K562 (cell line): ENCODE results near the gene PPAT. TPM values are rescaled to one million over a fixed set of nuclear protein-coding genes. Genes with fewer than 3 reads are reported as not detected.

Experiments used
- ATAC-seq: fragments of 200-7000 bp; cut with Tn5 transposase; 3 replicates; pipeline ENCODE4 v1.9.1; 2020; ENCODE audit warnings: moderate library complexity
- BruUV-seq: library from RNA; stranded (reverse); fragments of 400-500 nt; replicated peaks from 2 replicates; lab custom pipeline; 2021; lab: Mats Ljungman, UMichigan
- CTCF ChIA-PET: fragments of 300-600 bp; formaldehyde crosslinking; extraction: SDS; loops from one replicate; lab custom pipeline; 2021; ENCODE audit warnings: low intra/inter-chr PET ratio; lab: Yijun Ruan, JAX
- POLR2A ChIA-PET: fragments of 300-600, 350-650 bp; sonication (Branson Sonifier 250); formaldehyde crosslinking; extraction: SDS; loops from one replicate; lab custom pipeline; 2021; ENCODE audit warnings: antibody characterized with exemption, inconsistent platforms; lab: Yijun Ruan, JAX
- DNase-seq, 4 experiments: peaks; one replicate each; pipeline versions ENCODE4 v3.0.0 to v3.0.0-alpha.2; 2011 to 2018; ENCODE audit warnings: low spot score in 3 of 4, mixed read lengths in 3 of 4; ENCODE audit errors: extremely low read depth in 1 of 4
- FAIRE-seq: peaks from 2 replicates; lab custom pipeline; 2011; peaks lifted over from hg19 to GRCh38; lab: Jason Lieb, UNC
- H2AFZ ChIP-seq: 2 replicates; pipeline ENCODE4 v1.6.0; 2011; ENCODE audit warnings: low read depth, low read length, control low read depth, inconsistent platforms
- H3K27ac ChIP-seq: fragments of 200-600 bp; 3 replicates; pipeline ENCODE4 v1.8.0; 2011; ENCODE audit warnings: low read depth, mild to moderate bottlenecking, control low read depth, inconsistent platforms, low read length, moderate library complexity, mixed read lengths; ENCODE audit errors: extremely low read depth
- H3K27me3 ChIP-seq, 2 experiments: fragments of 300-600 bp in 1 of 2; 2 replicates in 1 of 2; 3 replicates in 1 of 2; pipeline versions ENCODE4 v1.6.0 to v1.8.0; 2011; ENCODE audit warnings: inconsistent platforms in 2 of 2, low read length in 2 of 2, mild to moderate bottlenecking in 1 of 2, mixed read lengths in 1 of 2, moderate library complexity in 1 of 2; ENCODE audit not compliant: control insufficient read depth in 2 of 2, insufficient read depth in 2 of 2
- H3K36me3 ChIP-seq: fragments of 300-600 bp; 3 replicates; pipeline ENCODE4 v1.8.0; 2011; ENCODE audit warnings: mild to moderate bottlenecking, low read length, inconsistent platforms; ENCODE audit not compliant: control insufficient read depth, insufficient read depth
- H3K4me1 ChIP-seq, 2 experiments: fragments of 200-600 bp in 1 of 2; replicated peaks in 1 of 2; 2 replicates in 1 of 2; 3 replicates in 1 of 2; pipeline versions ENCODE4 v1.5.1 to v1.8.0; 2011; ENCODE audit warnings: inconsistent platforms in 2 of 2, low read length in 2 of 2, mild to moderate bottlenecking in 1 of 2, mixed read lengths in 1 of 2, moderate library complexity in 1 of 2; ENCODE audit not compliant: control insufficient read depth in 2 of 2, insufficient read depth in 2 of 2
- H3K4me2 ChIP-seq: 2 replicates; pipeline ENCODE4 v1.6.1; 2011; ENCODE audit warnings: low read length, control low read depth, inconsistent platforms, mixed read lengths; ENCODE audit not compliant: insufficient read depth
- H3K4me3 ChIP-seq: fragments of 200-600 bp; sonication (generic), shearing (Covaris generic); 2 replicates; pipeline ENCODE4 v1.5.1; 2016; ENCODE audit warnings: control low read depth, inconsistent platforms
- H3K79me2 ChIP-seq: fragments of 200-600 bp; 3 replicates; pipeline ENCODE4 v1.8.0; 2011; ENCODE audit warnings: low read length, inconsistent platforms; ENCODE audit not compliant: control insufficient read depth, insufficient read depth
- H3K9ac ChIP-seq, 2 experiments: 2 replicates each; pipeline versions ENCODE4 v1.6.0 to v1.6.1; 2011; ENCODE audit warnings: low read depth in 2 of 2, low read length in 2 of 2, control low read depth in 1 of 2, inconsistent platforms in 1 of 2, mild to moderate bottlenecking in 1 of 2, mixed read lengths in 1 of 2; ENCODE audit not compliant: insufficient read depth in 1 of 2
- H3K9me1 ChIP-seq: one replicate; pipeline ENCODE4 v1.6.0; 2011; ENCODE audit warnings: inconsistent platforms, mild to moderate bottlenecking, low read length, moderate library complexity; ENCODE audit not compliant: control insufficient read depth, insufficient read depth
- H3K9me3 ChIP-seq: replicated peaks from 2 replicates; pipeline ENCODE4 v1.5.1; 2011; ENCODE audit warnings: low read depth, low read length, inconsistent platforms; ENCODE audit not compliant: control insufficient read depth, insufficient read depth
- H4K20me1 ChIP-seq: replicated peaks from 2 replicates; pipeline ENCODE4 v1.6.1; 2011; ENCODE audit warnings: low read length, inconsistent platforms, mixed read lengths; ENCODE audit not compliant: control insufficient read depth, insufficient read depth
- ARNT ChIP-seq, 2 experiments: fragments of 450-650 bp; IDR thresholded peaks; 2 replicates each; pipeline ENCODE4 v1.6.1; 2016; ENCODE audit warnings: mild to moderate bottlenecking in 1 of 2
- ATF3 ChIP-seq, 2 experiments: fragments of 450-650 bp in 1 of 2; sonication (generic) in 1 of 2; formaldehyde crosslinking in 1 of 2; IDR thresholded peaks in 1 of 2; conservative IDR thresholded peaks in 1 of 2; 2 replicates each; pipeline versions ENCODE4 v1.6.1 to v1.8.1; 2016 to 2023; ENCODE audit warnings: mild to moderate bottlenecking in 2 of 2, moderate library complexity in 2 of 2, inconsistent platforms in 1 of 2, missing genetic modification reagents in 1 of 2
- CEBPB ChIP-seq: fragments of 450-650 bp; IDR thresholded peaks from 2 replicates; pipeline ENCODE4 v1.6.1; 2016; ENCODE audit warnings: missing genetic modification characterization, missing compliant biosample characterization
- CEBPG ChIP-seq, 3 experiments: fragments of 200-800 bp in 1 of 3; sonication (Bioruptor generic) in 1 of 3; sonication (generic) in 1 of 3; formaldehyde crosslinking in 1 of 3; IDR thresholded peaks in 2 of 3; conservative IDR thresholded peaks in 1 of 3; 2 replicates each; pipeline versions ENCODE4 v1.6.1 to v1.8.0; 2016 to 2022; ENCODE audit warnings: missing compliant biosample characterization in 2 of 3, missing genetic modification characterization in 2 of 3, mild to moderate bottlenecking in 1 of 3, missing genetic modification reagents in 1 of 3
- MEIS2 ChIP-seq: fragments of 450-650 bp; IDR thresholded peaks from 2 replicates; pipeline ENCODE4 v1.6.1; 2014; ENCODE audit warnings: mild to moderate bottlenecking; ENCODE audit not compliant: partially characterized antibody
- PBX2 ChIP-seq, 2 experiments: IDR thresholded peaks in 1 of 2; conservative IDR thresholded peaks in 1 of 2; 2 replicates each; pipeline ENCODE4 v1.6.1; 2016; ENCODE audit warnings: low read depth in 2 of 2, mild to moderate bottlenecking in 1 of 2, missing compliant biosample characterization in 1 of 2, missing genetic modification characterization in 1 of 2, moderate library complexity in 1 of 2
- POLR2G ChIP-seq: fragments of 200-400 bp; formaldehyde crosslinking; IDR thresholded peaks from 2 replicates; pipeline ENCODE4 v1.6.1; 2017; ENCODE audit warnings: low read depth, mild to moderate bottlenecking, antibody characterized with exemption, low read length, moderate library complexity
- RFX5 ChIP-seq: IDR thresholded peaks from 2 replicates; pipeline ENCODE4 v1.6.1; 2011; ENCODE audit warnings: low read depth, mild to moderate bottlenecking, improper control_type of control experiment, low read length
- WGBS: fragments of 100-300 bp; shearing (Covaris generic); methylation state at CpG from one replicate; pipeline ENCODE4 v1.1.6; 2016; ENCODE audit warnings: low coverage, mixed read lengths; ENCODE audit not compliant: insufficient coverage; ENCODE audit errors: missing lambda C conversion rate; 5-methylcytosine and 5-hydroxymethylcytosine counted together
- in situ Hi-C: fragments of 300-500 bp; cut with MboI; formaldehyde crosslinking; loops from 4 replicates; pipeline ENCODE4 v1.15.0; 2018; ENCODE audit warnings: inconsistent platforms, mixed read lengths
- intact Hi-C: fragments of 100-400 bp; cut with micrococcal nuclease; formaldehyde crosslinking; loops from 2 replicates; pipeline ENCODE4 v1.14.2; 2022
- polyA plus RNA-seq, 8 experiments: library from polyadenylated mRNA; depleted of rRNA in 4 of 8; stranded (reverse) in 5 of 8; unstranded in 3 of 8; fragments of >200 nt; fragmentation: Nextera tagmentation in 2 of 8; fragmentation: Illumina TruSeq in 1 of 8; extraction: Ambion mirVana in 2 of 8; extraction: Trizol in 1 of 8; gene quantifications; 2 replicates each; pipeline versions ENCODE4 v1.2.1 to v1.2.3, GENCODE V29; 2011 to 2014; ENCODE audit warnings: inconsistent platforms in 1 of 8, missing spikeins in 1 of 8
- total RNA-seq, 7 experiments: library from RNA; depleted of rRNA in 6 of 7; stranded (reverse); fragments of >200 nt in 6 of 7; fragmentation: Illumina TruSeq in 2 of 7; extraction: Trizol in 2 of 7; gene quantifications; 2 replicates each; pipeline versions ENCODE4 v1.2.1 to v1.2.3, GENCODE V29; 2011 to 2021; ENCODE audit warnings: low replicate concordance in 1 of 7

The PPAT gene
- total and polyA plus RNA-seq, 9 of the 15 experiments (the other 6 are each of a cell fraction or from before 2014, with no cell fraction given): 36.2 to 75.8 (median 55.5) TPM

GRCh38 chr4:56460085-56460484 is 24.7 kb upstream of the PPAT start:
- 66% methylated on average over 3 of the region's 3 CpGs for WGBS
- ATAC-seq: no peak
- Histone ChIP-seq H3K36me3 (peaks cover 94% of the 10 kb centered on the region), H3K4me2 (no peak overlapping the region), H4K20me1 (no peaks in the 10 kb centered on the region), H3K9ac (no peak overlapping the region), H3K4me1 (peaks cover 0 to 9% of the 10 kb centered on the region in 2 experiments; a peak in 3 of 5 replicates), H3K4me3 (no peak overlapping the region), H2AFZ (no peak overlapping the region), H3K27me3 (no peaks in the 10 kb centered on the region), H3K79me2 (peaks cover 33% of the 10 kb centered on the region), H3K27ac (no peak overlapping the region; the same call in 2 of the 3 replicates), H3K9me1 (no peaks in the 10 kb centered on the region), H3K9me3 (no peaks in the 10 kb centered on the region)
- no peak for DNase-seq
- intact Hi-C loops (no loop called here), in situ Hi-C loops (no loop called here)
- ChIA-PET POLR2A (no interaction called here), CTCF (no interaction called here)
- FAIRE-seq: no peak
- BruUV-seq: no TSS peak
- no peak for TF ChIP-seq RFX5
- TF ChIP-seq ATF3 (IDR thresholded peaks at IDR 0.05): peak; percentile 60; the same call in 1 of the 2 replicates
- no peak for TF ChIP-seq ATF3 (CRISPR knock-in tag; conservative IDR thresholded peaks at IDR 0.05)
- TF ChIP-seq ARNT (IDR thresholded peaks at IDR 0.05): no peak
- TF ChIP-seq MEIS2: peak; percentile 71
- TF ChIP-seq CEBPG (CRISPR knock-in tag; IDR thresholded peaks at IDR 0.05): no peak; the same call in 1 of the 2 replicates
- peak; percentile 42 to 83; a peak in 3 of 4 replicates for TF ChIP-seq CEBPG (tag; conservative IDR thresholded peaks at IDR 0.05 in 1 of 2, IDR thresholded peaks at IDR 0.05 in 1 of 2)
- no peak for TF ChIP-seq PBX2 (CRISPR knock-in tag; IDR thresholded peaks at IDR 0.05; ENCODE audit: low read depth)
- 0 out of 2 replicates have a peak, but pooled peaks have one; percentile 17 for TF ChIP-seq PBX2 (tag; conservative IDR thresholded peaks at IDR 0.05; ENCODE audit: low read depth)
- 0 out of 2 replicates have a peak, but pooled peaks have one; percentile 16 for TF ChIP-seq POLR2G
- 0 out of 2 replicates have a peak, but pooled peaks have one; percentile 28 for TF ChIP-seq CEBPB
